Neural progenitor cell (in vitro differentiated cells): ENCODE results near the gene SPTA1.

Experiments
- CTCF ChIP-seq: fragments of 200-600 bp; sonication (generic); IDR thresholded peaks from 2 replicates; pipeline ENCODE4 v1.5.1; 2017; ENCODE audit warnings: antibody characterized with exemption, mild to moderate bottlenecking
- EZH2 ChIP-seq: fragments of 200-600 bp; sonication (generic); IDR thresholded peaks from 2 replicates; pipeline ENCODE4 v1.6.1; 2017; ENCODE audit warnings: antibody characterized with exemption, mild to moderate bottlenecking, moderate library complexity

DNA sequence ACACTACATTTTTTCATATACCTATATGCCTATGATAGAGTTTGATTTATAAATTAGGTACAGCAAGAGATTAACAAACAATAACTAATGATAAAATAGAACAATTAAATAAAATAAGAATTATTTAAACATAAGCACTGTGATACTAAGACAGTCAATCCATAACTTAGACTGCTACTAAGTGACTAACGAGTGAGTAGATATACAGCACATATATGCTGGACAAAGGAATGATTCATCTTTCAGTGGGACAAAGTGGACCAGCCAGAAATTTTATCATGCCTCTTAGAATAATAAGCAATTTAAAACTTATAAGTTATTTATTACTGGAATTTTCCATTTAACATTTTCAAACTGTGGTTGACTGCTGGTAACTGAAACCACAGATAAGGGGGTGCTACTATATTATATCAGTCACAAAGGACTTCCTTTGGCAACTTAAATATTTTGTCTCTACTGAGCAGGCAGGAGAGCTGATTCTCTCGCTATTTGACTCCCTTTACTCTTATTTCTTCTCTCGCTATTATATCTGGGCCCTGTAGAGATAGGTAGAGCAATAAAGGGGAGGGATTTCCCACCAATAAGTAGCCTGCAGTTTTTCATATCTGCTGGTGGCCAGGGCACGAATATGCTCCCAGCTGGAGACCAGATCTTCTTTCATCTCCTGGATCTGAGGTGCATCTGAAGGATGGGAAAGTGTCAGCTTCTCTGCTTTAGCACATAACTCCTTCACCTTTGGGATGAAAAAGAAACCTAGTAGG, 10.8 kb downstream of the SPTA1 start:
- no peak for TF ChIP-seq CTCF
- TF ChIP-seq EZH2: no peak
